HEK293 (cell line): ENCODE data around the gene FTO.

Source experiments
- CTCF ChIP-seq: fragments of 450-650 bp; formaldehyde crosslinking; IDR thresholded peaks from 2 replicates; pipeline ENCODE4 v1.5.1; 2016; ENCODE audit warnings: missing biosample characterization, missing genetic modification characterization
- FEZF1 ChIP-seq: fragments of 450-650 bp; formaldehyde crosslinking; IDR thresholded peaks from 2 replicates; pipeline ENCODE4 v1.5.1; 2016; ENCODE audit warnings: missing biosample characterization, missing genetic modification characterization
- KLF16 ChIP-seq: fragments of 450-650 bp; formaldehyde crosslinking; IDR thresholded peaks from 2 replicates; pipeline ENCODE4 v1.5.1; 2017; ENCODE audit warnings: missing biosample characterization, missing genetic modification characterization
- KLF17 ChIP-seq: fragments of 450-650 bp; formaldehyde crosslinking; IDR thresholded peaks from 2 replicates; pipeline ENCODE4 v1.5.1; 2016; ENCODE audit warnings: missing biosample characterization, missing genetic modification characterization
- MYNN ChIP-seq: fragments of 450-650 bp; formaldehyde crosslinking; IDR thresholded peaks from 2 replicates; pipeline ENCODE4 v1.5.1; 2016; ENCODE audit warnings: missing biosample characterization, missing genetic modification characterization, borderline replicate concordance
- YY1 ChIP-seq: fragments of 450-650 bp; formaldehyde crosslinking; IDR thresholded peaks from 2 replicates; pipeline ENCODE4 v1.5.1; 2018; ENCODE audit warnings: missing biosample characterization, missing genetic modification characterization
- ZFP3 ChIP-seq: fragments of 450-650 bp; formaldehyde crosslinking; IDR thresholded peaks from 2 replicates; pipeline ENCODE4 v1.5.1; 2016; ENCODE audit warnings: low read depth, missing biosample characterization, missing genetic modification characterization
- ZNF202 ChIP-seq: fragments of 450-650 bp; formaldehyde crosslinking; IDR thresholded peaks from 2 replicates; pipeline ENCODE4 v1.5.1; 2016; ENCODE audit warnings: missing biosample characterization, missing genetic modification characterization, borderline replicate concordance
- ZNF280D ChIP-seq: fragments of 450-650 bp; formaldehyde crosslinking; IDR thresholded peaks from 2 replicates; pipeline ENCODE4 v1.5.1; 2016; ENCODE audit warnings: missing biosample characterization, missing genetic modification characterization
- ZNF580 ChIP-seq: fragments of 450-650 bp; formaldehyde crosslinking; IDR thresholded peaks from 2 replicates; pipeline ENCODE4 v1.5.1; 2016; ENCODE audit warnings: missing biosample characterization, missing genetic modification characterization

- TF ChIP-seq KLF16 (tag by site-specific recombination) (no peak), KLF17 (tag by site-specific recombination) (no peak), ZNF280D (no peak), ZNF202 (tag by site-specific recombination) (no peak), CTCF (tag by site-specific recombination) (no peak), ZNF580 (tag by site-specific recombination) (peak; percentile 95), YY1 (tag by site-specific recombination) (peak; percentile 74), MYNN (tag by site-specific recombination) (no peak), ZFP3 (tag by site-specific recombination) (no peak), FEZF1 (tag by site-specific recombination) (peak; percentile 76)
Measured at GRCh38 chr16:54067322-54068065, 363.5 kb downstream of the FTO start.
